Dermis lymphatic vessel endothelial cell (primary cell): ENCODE data around the gene TOP2B. TPM values are rescaled to one million over a fixed set of nuclear protein-coding genes. Genes with fewer than 3 reads are reported as not detected.

ENCODE experiments used
- total RNA-seq: library from RNA; depleted of rRNA; stranded (reverse); fragments of >200 nt; gene quantifications from 2 replicates; pipeline ENCODE4 v1.2.1, GENCODE V29; 2014

Gene TOP2B, protein sequence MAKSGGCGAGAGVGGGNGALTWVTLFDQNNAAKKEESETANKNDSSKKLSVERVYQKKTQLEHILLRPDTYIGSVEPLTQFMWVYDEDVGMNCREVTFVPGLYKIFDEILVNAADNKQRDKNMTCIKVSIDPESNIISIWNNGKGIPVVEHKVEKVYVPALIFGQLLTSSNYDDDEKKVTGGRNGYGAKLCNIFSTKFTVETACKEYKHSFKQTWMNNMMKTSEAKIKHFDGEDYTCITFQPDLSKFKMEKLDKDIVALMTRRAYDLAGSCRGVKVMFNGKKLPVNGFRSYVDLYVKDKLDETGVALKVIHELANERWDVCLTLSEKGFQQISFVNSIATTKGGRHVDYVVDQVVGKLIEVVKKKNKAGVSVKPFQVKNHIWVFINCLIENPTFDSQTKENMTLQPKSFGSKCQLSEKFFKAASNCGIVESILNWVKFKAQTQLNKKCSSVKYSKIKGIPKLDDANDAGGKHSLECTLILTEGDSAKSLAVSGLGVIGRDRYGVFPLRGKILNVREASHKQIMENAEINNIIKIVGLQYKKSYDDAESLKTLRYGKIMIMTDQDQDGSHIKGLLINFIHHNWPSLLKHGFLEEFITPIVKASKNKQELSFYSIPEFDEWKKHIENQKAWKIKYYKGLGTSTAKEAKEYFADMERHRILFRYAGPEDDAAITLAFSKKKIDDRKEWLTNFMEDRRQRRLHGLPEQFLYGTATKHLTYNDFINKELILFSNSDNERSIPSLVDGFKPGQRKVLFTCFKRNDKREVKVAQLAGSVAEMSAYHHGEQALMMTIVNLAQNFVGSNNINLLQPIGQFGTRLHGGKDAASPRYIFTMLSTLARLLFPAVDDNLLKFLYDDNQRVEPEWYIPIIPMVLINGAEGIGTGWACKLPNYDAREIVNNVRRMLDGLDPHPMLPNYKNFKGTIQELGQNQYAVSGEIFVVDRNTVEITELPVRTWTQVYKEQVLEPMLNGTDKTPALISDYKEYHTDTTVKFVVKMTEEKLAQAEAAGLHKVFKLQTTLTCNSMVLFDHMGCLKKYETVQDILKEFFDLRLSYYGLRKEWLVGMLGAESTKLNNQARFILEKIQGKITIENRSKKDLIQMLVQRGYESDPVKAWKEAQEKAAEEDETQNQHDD (N-terminal part only)
- total RNA-seq: 69.1 and 113 TPM in 2 replicates

GRCh38 chr3:25664812-25665314 lies at the start of gene TOP2B:
TOP2B (minus strand) TSS chr3:25664907; CDS start chr3:25664297, 610 bp downstream.

Other genes with a start within 250 kb of the TOP2B start
- gene RARB, start 236.6 kb downstream of the TOP2B start, total RNA-seq: 0.43 and 1.4 TPM in 2 replicates
- gene NGLY1, start 118.5 kb upstream of the TOP2B start, total RNA-seq: 22.4 and 30.5 TPM in 2 replicates
- gene OXSM, start 125.2 kb upstream of the TOP2B start, total RNA-seq: 9.0 and 10.3 TPM in 2 replicates